HG03045 (cell line): ENCODE data around the gene ACOX2.
A peak's percentile ranks its signal among the peaks of the same experiment; 100 is the strongest.

Source experiments
- ATAC-seq: cut with Tn5 transposase; IDR thresholded peaks from one replicate; pipeline ENCODE4 v1.9.1; 2021; ENCODE audit warnings: mild to moderate bottlenecking, moderate library complexity; ENCODE audit not compliant: unreplicated experiment

The ACOX2 gene

GRCh38 chr3:58474967-58475578 is 61.9 kb downstream of the ACOX2 start:
- no peak for ATAC-seq

- ATAC-seq: no peak
These were observed 62.6 kb downstream of the ACOX2 start for GRCh38 chr3:58474348-58474911.

- ATAC-seq: no peak
These were observed 63.7 kb downstream of the ACOX2 start for GRCh38 chr3:58473275-58473674.

- ATAC-seq: no peak
These were observed 65.7 kb downstream of the ACOX2 start for GRCh38 chr3:58471025-58471887.

- ATAC-seq: no peak
These were observed 66.5 kb downstream of the ACOX2 start for GRCh38 chr3:58470363-58471024.

DNA sequence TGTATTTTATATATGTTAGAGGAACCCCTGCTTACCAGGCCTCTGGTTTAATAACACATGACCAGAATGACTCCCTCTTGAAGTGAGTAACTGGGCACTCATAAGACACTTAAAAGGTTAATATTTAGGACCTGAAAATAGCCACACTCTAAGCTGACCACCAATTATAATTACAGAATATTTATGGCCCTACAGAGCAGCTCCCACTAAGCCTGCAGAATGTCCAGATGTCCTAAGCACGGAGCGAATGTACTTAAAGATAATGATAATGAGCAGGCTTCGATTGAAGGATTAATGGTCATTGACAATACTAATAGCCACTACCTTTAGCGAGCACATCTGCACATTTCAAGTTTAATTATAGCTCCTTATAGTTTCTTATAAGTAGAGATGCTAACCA is 67.9 kb downstream of the ACOX2 start:
- no peak for ATAC-seq

GRCh38 chr3:58466899-58467563 is 70.0 kb downstream of the ACOX2 start:
- ATAC-seq: no peak

DNA sequence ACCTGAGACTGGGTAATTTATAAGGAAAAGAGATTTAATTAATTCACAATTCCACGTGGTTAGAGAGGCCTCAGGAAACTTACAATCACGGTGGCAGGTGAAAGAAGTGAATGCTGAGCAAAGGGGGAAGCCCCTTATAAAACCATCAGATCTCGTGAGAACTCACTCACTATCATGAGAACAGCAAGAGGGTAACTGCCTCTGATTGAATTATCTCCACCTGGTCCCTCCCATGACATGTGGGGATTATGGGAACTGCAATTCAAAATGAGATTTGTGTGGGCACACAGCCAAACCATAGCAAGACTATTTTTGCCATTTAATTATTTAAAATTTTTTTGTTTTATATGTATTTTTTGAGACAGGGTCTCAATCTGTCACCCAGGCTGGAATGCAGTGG is 72.1 kb downstream of the ACOX2 start:
- no peak for ATAC-seq

GRCh38 chr3:58463942-58464271 is 73.1 kb downstream of the ACOX2 start:
- no peak for ATAC-seq

- ATAC-seq: peak; percentile 94
These were observed 73.6 kb downstream of the ACOX2 start for GRCh38 chr3:58463181-58463941.

DNA sequence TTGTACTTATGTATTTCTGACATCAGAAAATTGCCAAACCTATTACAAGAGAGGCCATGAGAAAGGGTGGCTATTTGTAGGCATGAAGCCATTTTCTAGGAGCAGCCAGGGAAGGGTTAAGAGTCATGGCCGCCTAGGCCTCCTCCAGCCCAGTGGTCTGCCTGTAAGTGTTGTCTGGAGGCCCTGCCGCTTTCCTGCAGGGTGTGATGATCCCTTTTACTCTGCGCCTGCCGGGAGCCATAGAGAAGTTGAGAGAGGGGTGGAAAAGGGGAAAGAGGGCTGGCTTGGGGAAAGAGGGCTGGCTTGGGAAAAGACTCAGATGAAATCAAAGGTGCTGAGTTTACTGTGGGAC is 74.2 kb downstream of the ACOX2 start:
- no peak for ATAC-seq

DNA sequence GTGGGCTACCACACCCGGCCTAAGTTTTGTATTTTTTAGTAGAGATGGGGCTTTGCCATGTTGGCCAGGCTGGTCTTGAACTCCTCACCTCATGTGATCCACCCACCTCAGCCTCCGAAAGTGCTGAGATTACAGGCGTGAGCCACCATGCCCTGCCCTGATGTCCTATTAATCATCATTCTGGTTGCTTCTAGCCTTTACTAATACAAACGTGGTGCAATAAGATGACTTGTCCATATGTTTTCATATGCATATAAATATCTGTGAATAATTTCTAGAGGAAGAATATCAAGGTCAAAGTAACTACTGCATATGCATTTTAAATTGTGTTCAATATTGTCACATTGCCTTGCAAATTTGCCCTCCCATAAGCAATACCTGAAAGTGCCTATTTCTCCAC is 77.8 kb downstream of the ACOX2 start:
- ATAC-seq: no peak
